Neural crest cell (in vitro differentiated cells): Measurements from ENCODE around the gene WDFY4. TPM values are rescaled to one million over a fixed set of nuclear protein-coding genes. Genes with fewer than 3 reads are reported as not detected.

Source experiments
- DNase-seq: peaks from one replicate; pipeline ENCODE4 v3.0.0; 2021; ENCODE audit warnings: low read depth, mixed read lengths, low spot score
- H3K27ac Mint-ChIP-seq: one replicate; pipeline ENCODE4 v1.8.0; 2021; ENCODE audit warnings: mild to moderate bottlenecking, mixed read lengths; ENCODE audit not compliant: unreplicated experiment
- H3K27me3 Mint-ChIP-seq: 2 replicates; pipeline ENCODE4 v1.8.0; 2021; ENCODE audit warnings: low read depth, mild to moderate bottlenecking, mixed read lengths
- H3K36me3 Mint-ChIP-seq: 2 replicates; pipeline ENCODE4 v1.8.0; 2021; ENCODE audit warnings: low read depth, mild to moderate bottlenecking, mixed read lengths
- H3K4me1 Mint-ChIP-seq: 2 replicates; pipeline ENCODE4 v1.8.0; 2021; ENCODE audit warnings: mixed read lengths
- H3K4me3 Mint-ChIP-seq: one replicate; pipeline ENCODE4 v1.8.0; 2021; ENCODE audit warnings: mild to moderate bottlenecking, mixed read lengths
- H3K9me3 Mint-ChIP-seq: 2 replicates; pipeline ENCODE4 v1.8.0; 2021; ENCODE audit warnings: mixed read lengths
- CTCF ChIP-seq: fragments of 200-600 bp; sonication (generic); conservative IDR thresholded peaks from 2 replicates; pipeline ENCODE4 v1.5.0; 2021; ENCODE audit warnings: antibody characterized with exemption, mild to moderate bottlenecking
- total RNA-seq: library from RNA; stranded (reverse); gene quantifications from 2 replicates; pipeline ENCODE4 v1.2.1, GENCODE V29; 2021

The WDFY4 gene
- total RNA-seq, 1 donor from 2014 or later = not detected

DNA sequence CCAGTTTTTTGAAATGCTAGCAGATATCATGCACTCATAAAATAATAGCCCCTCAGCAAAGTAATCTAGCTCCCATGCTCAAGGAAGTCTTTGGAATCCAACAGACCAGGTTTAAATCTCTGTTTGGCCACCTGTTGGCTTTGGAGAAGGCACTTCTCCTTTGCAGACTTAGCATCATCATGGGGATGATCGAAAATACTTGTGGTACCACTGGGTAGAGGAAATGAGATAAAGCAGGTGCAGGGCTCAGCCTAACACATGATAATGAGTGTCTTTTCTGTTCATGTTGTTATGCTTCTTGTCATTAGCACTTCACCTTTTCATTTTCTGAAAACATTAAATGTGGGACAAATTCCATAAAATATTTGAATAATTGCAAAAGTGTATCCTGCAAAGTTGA, 187.6 kb downstream of the WDFY4 start:
- H3K9me3 Mint-ChIP-seq = no peaks in the 10 kb centered on the region
- no peak overlapping the region for H3K4me3 Mint-ChIP-seq
- no peaks in the 10 kb centered on the region for H3K27me3 Mint-ChIP-seq
- TF ChIP-seq CTCF = no peak
- H3K36me3 Mint-ChIP-seq = no peaks in the 10 kb centered on the region
- H3K4me1 Mint-ChIP-seq = no peaks in the 10 kb centered on the region
- DNase-seq = no peak
- H3K27ac Mint-ChIP-seq = no peak overlapping the region

DNA sequence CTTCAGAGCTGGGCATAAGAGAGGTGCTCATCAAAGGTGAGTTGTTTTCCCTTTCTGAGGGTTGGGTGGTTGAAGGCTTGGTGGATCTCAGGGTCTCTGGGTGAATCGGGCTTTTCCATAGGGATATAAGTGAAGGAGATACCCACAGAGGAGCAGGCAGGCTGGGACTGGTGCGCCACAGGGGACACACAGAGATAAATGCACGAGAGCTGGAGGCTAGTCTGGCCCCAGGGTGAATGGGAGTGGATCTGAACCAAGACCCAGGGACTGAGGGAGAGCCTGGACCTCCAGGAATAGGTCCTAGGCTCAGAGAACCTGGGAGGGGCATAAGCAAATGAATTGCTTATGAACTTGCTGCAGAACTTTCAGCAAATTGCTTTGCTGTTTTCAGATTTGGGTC, 193.4 kb downstream of the WDFY4 start:
- H3K27me3 Mint-ChIP-seq = peaks cover 4% of the 10 kb centered on the region
- no peaks in the 10 kb centered on the region for H3K9me3 Mint-ChIP-seq
- no peaks in the 10 kb centered on the region for H3K4me1 Mint-ChIP-seq
- no peak overlapping the region for H3K4me3 Mint-ChIP-seq
- H3K27ac Mint-ChIP-seq = no peak overlapping the region
- DNase-seq = no peak
- H3K36me3 Mint-ChIP-seq = no peaks in the 10 kb centered on the region
- TF ChIP-seq CTCF = no peak

DNA sequence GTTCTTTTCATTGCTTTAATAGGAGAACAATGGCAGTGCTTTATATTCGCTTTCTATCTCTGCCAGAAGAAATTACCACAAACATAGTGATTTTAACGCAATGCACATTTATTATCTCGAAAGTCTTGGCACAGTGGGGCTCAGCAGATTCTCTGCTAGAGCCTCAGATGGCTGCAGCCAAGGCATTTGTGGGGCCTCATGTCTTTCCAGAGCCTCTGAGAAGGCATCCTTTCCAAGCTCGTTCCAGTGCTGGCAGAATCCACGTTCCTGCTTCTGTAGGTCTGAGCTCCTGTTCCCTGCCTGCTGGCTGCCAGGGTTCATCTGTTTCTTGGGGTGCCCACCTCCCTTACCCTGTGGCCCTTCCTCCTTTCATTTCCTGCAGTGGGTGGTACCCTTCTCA, 194.8 kb downstream of the WDFY4 start:
- no peak overlapping the region for H3K4me3 Mint-ChIP-seq

DNA sequence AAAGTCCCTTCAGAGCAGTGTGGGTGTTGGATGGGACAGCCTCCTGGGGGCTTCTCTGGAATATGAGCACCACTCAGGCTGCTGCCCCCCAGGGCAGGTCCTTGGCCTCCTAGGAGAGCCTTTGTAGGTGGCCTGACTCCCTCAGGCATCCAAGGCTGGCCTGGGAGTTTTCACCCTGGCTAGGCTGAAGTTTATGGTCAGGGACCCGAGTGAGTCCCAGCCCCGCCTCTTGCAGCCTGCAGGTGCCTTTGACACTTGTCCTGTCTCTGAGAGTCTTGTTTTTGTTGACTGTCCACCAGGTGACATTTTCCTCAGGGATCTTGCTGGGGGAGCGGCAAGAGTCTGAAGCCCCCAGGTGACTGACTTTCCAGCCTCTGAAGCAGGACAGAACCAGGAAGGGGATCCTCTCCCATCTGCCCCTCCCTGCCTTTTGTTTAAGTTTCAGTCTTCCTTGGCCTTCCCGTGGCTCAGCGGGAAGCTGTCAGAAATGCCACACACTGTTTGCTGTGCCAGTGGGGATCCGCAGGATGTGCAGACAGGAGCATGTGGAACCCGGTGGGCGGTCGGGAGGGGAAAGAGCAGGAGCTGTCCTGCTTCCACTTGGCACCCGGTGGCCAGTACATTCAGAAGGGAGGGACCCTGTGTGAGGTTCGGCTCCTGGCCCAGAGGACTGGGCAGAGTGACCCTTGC, 195.5 kb downstream of the WDFY4 start:
- H3K4me3 Mint-ChIP-seq = no peak overlapping the region
- no peaks in the 10 kb centered on the region for H3K4me1 Mint-ChIP-seq
- H3K27me3 Mint-ChIP-seq = peaks cover 4% of the 10 kb centered on the region
- no peak overlapping the region for H3K27ac Mint-ChIP-seq
- no peaks in the 10 kb centered on the region for H3K9me3 Mint-ChIP-seq
- DNase-seq = no peak
- TF ChIP-seq CTCF = no peak
- no peaks in the 10 kb centered on the region for H3K36me3 Mint-ChIP-seq

More for the DNA sequence above, 194.8 kb downstream of the WDFY4 start:
- peaks cover 4% of the 10 kb centered on the region for H3K27me3 Mint-ChIP-seq
- H3K9me3 Mint-ChIP-seq = no peaks in the 10 kb centered on the region
- no peaks in the 10 kb centered on the region for H3K4me1 Mint-ChIP-seq
- no peak for DNase-seq
- no peaks in the 10 kb centered on the region for H3K36me3 Mint-ChIP-seq
- H3K27ac Mint-ChIP-seq = no peak overlapping the region
- TF ChIP-seq CTCF = no peak

- no peak overlapping the region for H3K27ac Mint-ChIP-seq
- DNase-seq = no peak
Measured at GRCh38 chr10:48881937-48882336, 197.3 kb downstream of the WDFY4 start.

More at GRCh38 chr10:48881937-48882336, 197.3 kb downstream of the WDFY4 start:
- H3K36me3 Mint-ChIP-seq = no peaks in the 10 kb centered on the region
- H3K4me1 Mint-ChIP-seq = no peaks in the 10 kb centered on the region
- H3K27me3 Mint-ChIP-seq = peaks cover 4% of the 10 kb centered on the region
- H3K4me3 Mint-ChIP-seq = no peak overlapping the region
- no peak for TF ChIP-seq CTCF
- H3K9me3 Mint-ChIP-seq = no peaks in the 10 kb centered on the region
